Caki2 (cell line): ENCODE measurements around the gene SLC22A4. TPM values are rescaled to one million over a fixed set of nuclear protein-coding genes. Genes with fewer than 3 reads are reported as not detected.

Experiments used
- DNase-seq: peaks from one replicate; pipeline ENCODE4 v3.0.0-alpha.2; 2015; ENCODE audit warnings: low read depth
- in situ Hi-C: cut with HindIII; loops from 2 replicates; pipeline ENCODE4 v1.10.0; 2016; ENCODE audit warnings: low sequenced_read_pairs, low pct_unique_long_range_greater_than_20kb, mixed read lengths
- total RNA-seq: library from RNA; depleted of rRNA; stranded (reverse); fragments of >200 nt; shearing (Covaris generic); gene quantifications from 2 replicates; pipeline ENCODE4 v1.2.3, GENCODE V29; 2014; ENCODE audit warnings: low replicate concordance

The SLC22A4 gene
- total RNA-seq, 1 experiment from 2014 or later = not detected

- DNase-seq = peak; percentile 47
- in situ Hi-C loops = loop anchor here (25.0 kb wide), 1 partner anchor 109 kb away; the partner anchor contains the start of gene IRF1
These were observed 84.4 kb downstream of the SLC22A4 start for GRCh38 chr5:132378580-132378979.

DNA sequence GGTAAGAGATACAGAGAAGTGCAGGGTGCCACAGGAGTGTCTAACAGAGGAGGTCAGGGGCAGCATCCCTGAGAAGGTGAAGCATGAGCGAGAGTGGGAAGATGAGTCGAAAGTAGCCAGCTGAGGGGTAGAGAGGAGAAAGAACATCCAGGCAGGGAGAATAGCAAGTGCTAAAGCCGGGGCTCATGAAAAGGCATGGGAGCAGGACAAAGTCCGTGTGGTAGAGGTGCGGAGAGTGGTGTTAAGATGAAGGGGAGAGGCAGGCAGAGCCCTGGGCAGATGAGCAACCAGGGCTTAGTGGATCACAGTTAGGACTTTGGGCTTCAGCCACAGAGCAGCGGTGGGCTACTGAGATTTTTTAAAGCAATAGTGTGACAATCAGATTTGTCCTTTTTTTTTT, 85.9 kb downstream of the SLC22A4 start:
- in situ Hi-C loops = loop anchor here (25.0 kb wide), 1 partner anchor 107 kb away; the partner anchor contains the start of gene IRF1
- no peak for DNase-seq

DNA sequence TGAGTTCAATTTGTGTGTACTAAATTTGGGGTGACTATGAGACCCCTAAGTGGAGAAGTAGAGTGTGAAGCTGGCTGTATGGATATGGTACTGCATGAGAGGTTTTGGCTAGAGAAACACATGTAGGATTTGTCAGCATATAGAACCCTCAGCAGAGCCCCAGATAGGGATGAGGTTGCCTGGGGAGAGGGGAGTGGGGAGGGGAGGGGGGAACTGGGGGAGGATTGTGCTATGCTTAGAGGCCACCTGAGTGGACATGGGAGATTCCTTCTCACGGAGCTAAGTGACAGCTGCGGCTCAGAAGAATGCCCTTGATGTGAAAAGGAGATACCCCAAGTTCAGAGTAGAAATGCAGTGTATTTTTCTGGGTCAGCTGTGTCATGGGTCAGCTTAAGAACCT, 86.5 kb downstream of the SLC22A4 start:
- DNase-seq = no peak
- in situ Hi-C loops = loop anchor here (25.0 kb wide), 1 partner anchor 107 kb away; the partner anchor contains the start of gene IRF1

GRCh38 chr5:132381614-132382013, 87.4 kb downstream of the SLC22A4 start:
- in situ Hi-C loops = loop anchor here (25.0 kb wide), 1 partner anchor 106 kb away; the partner anchor contains the start of gene IRF1
- no peak for DNase-seq

- in situ Hi-C loops = loop anchor here (25.0 kb wide), 1 partner anchor 104 kb away; the partner anchor contains the start of gene IRF1
- DNase-seq = no peak
These were observed 89.1 kb downstream of the SLC22A4 start for GRCh38 chr5:132383261-132383660.

GRCh38 chr5:132383984-132384383, 89.8 kb downstream of the SLC22A4 start:
- no peak for DNase-seq
- in situ Hi-C loops = loop anchor here (25.0 kb wide), 1 partner anchor 103 kb away; the partner anchor contains the start of gene IRF1

- in situ Hi-C loops = loop anchor here (25.0 kb wide), 1 partner anchor 103 kb away; the partner anchor contains the start of gene IRF1
These were observed 90.4 kb downstream of the SLC22A4 start for GRCh38 chr5:132384506-132385050.

GRCh38 chr5:132385326-132386105, 91.3 kb downstream of the SLC22A4 start:
- DNase-seq = peak; percentile 58
- in situ Hi-C loops = loop anchor here (25.0 kb wide), 1 partner anchor 102 kb away; the partner anchor contains the start of gene IRF1

More at GRCh38 chr5:132384506-132385050, 90.4 kb downstream of the SLC22A4 start:
- DNase-seq = no peak

DNA sequence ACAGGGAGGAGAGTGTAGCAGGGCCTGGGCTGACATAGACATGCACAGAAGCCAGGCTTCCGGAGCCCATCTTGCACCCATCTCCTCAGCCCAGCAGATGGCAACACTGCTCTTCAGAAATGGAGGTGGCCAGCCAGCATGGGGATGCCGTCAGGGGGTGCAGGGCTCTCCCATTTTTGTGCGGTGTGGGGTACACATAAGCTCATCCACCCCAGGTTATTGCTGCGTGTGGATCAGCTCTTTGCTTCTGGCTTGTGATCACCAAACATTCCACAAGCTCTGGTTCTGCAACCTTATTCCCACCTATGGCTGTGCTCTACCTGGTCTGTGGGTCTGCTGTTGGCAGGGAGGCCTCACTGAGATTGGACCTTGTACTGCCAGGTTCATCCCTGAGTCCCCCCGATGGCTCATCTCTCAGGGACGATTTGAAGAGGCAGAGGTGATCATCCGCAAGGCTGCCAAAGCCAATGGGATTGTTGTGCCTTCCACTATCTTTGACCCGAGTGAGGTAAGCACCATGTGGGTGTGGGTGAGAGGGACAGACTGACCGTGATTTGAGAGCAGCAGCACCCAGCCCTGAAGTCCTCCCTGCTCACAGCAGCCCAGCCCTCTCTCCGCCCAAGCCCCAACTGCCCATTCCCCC, 92.6 kb downstream of the SLC22A4 start:
- DNase-seq = peak; percentile 71
- in situ Hi-C loops = loop anchor here (25.0 kb wide), 1 partner anchor 101 kb away; the partner anchor contains the start of gene IRF1

GRCh38 chr5:132387640-132388117, 93.5 kb downstream of the SLC22A4 start:
- peak; percentile 96 for DNase-seq
- in situ Hi-C loops = loop anchor here (25.0 kb wide), 1 partner anchor 100 kb away; the partner anchor contains the start of gene IRF1

- in situ Hi-C loops = loop anchor here (25.0 kb wide), 1 partner anchor 99 kb away; the partner anchor contains the start of gene IRF1
- DNase-seq = peak; percentile 82
These were observed 94.3 kb downstream of the SLC22A4 start for GRCh38 chr5:132388244-132389050.

DNA sequence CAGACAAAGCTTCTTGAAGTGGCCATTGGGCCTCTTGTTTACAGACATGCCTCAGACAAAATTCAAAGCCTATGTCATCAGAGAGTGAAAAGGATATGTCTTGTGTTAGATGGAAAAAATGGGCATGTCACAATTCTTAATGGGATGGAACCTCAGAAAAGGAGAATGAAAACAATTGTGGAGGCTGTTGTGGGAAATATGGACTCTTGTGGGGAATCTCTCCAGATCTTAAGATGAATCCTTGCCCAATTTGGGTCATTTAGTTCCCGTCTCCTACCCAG, 94.8 kb downstream of the SLC22A4 start:
- in situ Hi-C loops = loop anchor here (25.0 kb wide), 1 partner anchor 98 kb away; the partner anchor contains the start of gene IRF1
- DNase-seq = no peak

GRCh38 chr5:132389585-132390286, 95.5 kb downstream of the SLC22A4 start:
- in situ Hi-C loops = loop anchor here (25.0 kb wide), 1 partner anchor 98 kb away; the partner anchor contains the start of gene IRF1

DNA sequence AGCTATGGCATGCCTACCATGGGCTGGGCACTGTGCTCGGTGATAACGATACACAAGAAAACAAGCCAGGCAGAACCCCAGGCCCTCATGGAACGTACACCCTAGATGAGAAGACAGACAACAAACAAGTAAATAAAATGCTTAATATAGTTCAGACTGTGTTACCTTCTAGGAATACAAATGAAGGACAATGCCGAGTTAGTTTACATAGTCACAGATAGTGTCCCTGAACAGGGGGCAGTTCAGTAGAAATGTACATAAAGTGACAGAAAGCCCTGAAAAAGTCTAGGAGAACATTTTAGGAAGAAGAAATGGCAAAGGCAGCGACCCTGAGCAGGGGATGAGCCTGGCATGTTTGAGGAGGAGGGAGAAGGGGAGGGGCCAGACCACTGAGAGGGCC, 97.1 kb downstream of the SLC22A4 start:
- DNase-seq = no peak
- in situ Hi-C loops = loop anchor here (25.0 kb wide), 1 partner anchor 96 kb away; the partner anchor contains the start of gene IRF1

More at GRCh38 chr5:132389585-132390286, 95.5 kb downstream of the SLC22A4 start:
- peak; percentile 93 for DNase-seq

DNA sequence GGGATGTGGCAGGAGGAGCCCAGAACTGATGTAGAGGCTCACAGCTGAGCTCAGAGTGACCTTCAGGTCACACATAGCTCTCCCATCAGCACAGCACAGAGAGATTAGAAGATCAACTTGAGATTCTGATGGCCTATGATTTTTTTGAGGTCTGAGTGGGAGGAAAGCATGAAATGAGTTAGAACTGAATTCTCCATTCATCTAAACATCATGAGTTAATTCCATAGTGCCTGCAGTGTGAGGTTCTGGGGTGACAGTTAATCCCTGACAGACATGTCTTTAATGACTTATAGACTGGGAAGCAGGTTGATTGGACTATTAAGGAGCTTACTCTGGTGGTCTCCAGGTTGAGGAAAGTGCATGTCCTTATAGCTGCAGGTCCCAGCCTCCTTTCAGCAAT, 97.7 kb downstream of the SLC22A4 start:
- in situ Hi-C loops = loop anchor here (25.0 kb wide), 1 partner anchor 95 kb away; the partner anchor contains the start of gene IRF1

DNA sequence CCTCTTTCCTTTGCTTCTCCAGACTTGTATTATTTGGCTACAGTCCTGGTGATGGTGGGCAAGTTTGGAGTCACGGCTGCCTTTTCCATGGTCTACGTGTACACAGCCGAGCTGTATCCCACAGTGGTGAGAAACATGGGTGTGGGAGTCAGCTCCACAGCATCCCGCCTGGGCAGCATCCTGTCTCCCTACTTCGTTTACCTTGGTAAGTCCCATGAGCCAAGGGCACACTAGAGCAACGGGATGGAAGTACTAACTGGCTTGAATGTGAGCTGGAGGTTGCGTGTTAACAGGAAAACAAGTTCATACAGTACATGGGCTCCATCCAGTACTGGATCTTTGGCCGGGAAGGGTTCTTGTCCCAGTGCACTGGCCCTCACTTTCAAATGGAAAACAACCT, 98.2 kb downstream of the SLC22A4 start:
- in situ Hi-C loops = loop anchor here (25.0 kb wide), 1 partner anchor 95 kb away; the partner anchor contains the start of gene IRF1

More for the DNA sequence above, 97.7 kb downstream of the SLC22A4 start:
- DNase-seq = no peak

More for the DNA sequence above, 98.2 kb downstream of the SLC22A4 start:
- no peak for DNase-seq
